GM12892 (cell line): ENCODE results near the gene NCK2.

Experiments
- POLR2A ChIP-seq: IDR thresholded peaks from 2 replicates; pipeline ENCODE4 v1.6.1; 2011; ENCODE audit warnings: low read depth, low read length, control low read depth
- POLR2AphosphoS5 ChIP-seq: IDR thresholded peaks from 2 replicates; pipeline ENCODE4 v1.6.1; 2011; ENCODE audit warnings: low read depth, low read length, control low read depth
- TAF1 ChIP-seq: IDR thresholded peaks from 2 replicates; pipeline ENCODE4 v1.6.1; 2011; ENCODE audit warnings: low read depth, mild to moderate bottlenecking, control low read depth, low read length, borderline replicate concordance

DNA sequence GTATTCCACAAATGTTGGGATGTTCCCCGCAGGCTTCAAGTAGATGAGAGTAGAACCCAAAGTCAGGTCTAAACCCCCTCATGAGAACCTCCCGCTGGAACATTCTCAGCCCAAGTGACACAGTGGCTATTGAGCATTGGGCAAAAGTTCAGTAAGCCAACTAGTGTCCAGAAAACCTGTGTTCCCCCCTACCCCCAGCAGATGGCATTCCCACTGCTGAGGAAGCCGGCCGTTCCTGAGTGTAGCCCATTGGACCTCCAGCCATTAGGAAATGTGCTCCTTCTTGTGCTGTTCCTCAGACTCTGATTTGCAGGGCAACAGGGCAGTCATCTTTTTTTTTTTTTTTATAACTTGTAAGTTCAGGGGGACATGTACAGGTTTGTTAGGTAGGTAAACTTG is 152.1 kb downstream of the NCK2 start:
- TF ChIP-seq POLR2A (no peak), POLR2AphosphoS5 (no peak), TAF1 (no peak)
